Measurements from ENCODE around the gene BSN.

DNA sequence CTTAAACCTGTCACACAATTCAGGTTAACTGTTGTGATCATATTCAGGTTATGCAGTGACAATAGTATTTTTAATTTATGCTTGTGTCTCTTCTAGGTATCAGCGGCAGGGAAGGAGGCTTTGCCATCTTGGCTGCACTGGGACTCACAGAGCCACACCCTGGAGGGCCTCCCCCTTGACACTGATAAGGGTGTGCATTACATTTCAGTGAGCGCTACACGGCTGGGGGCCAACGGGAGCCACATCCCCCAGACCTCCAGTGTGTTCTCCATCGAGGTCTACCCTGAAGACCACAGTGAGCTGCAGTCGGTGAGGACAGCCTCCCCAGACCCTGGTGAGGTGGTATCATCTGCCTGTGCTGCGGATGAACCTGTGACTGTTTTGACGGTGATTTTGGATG is 23.6 kb upstream of the BSN start:
- TF ChIP-seq MXI1 (IDR thresholded peaks at IDR 0.05; ENCODE audit: borderline replicate concordance, low read depth, low read length) = no peak
- TF ChIP-seq, protein P1, sequence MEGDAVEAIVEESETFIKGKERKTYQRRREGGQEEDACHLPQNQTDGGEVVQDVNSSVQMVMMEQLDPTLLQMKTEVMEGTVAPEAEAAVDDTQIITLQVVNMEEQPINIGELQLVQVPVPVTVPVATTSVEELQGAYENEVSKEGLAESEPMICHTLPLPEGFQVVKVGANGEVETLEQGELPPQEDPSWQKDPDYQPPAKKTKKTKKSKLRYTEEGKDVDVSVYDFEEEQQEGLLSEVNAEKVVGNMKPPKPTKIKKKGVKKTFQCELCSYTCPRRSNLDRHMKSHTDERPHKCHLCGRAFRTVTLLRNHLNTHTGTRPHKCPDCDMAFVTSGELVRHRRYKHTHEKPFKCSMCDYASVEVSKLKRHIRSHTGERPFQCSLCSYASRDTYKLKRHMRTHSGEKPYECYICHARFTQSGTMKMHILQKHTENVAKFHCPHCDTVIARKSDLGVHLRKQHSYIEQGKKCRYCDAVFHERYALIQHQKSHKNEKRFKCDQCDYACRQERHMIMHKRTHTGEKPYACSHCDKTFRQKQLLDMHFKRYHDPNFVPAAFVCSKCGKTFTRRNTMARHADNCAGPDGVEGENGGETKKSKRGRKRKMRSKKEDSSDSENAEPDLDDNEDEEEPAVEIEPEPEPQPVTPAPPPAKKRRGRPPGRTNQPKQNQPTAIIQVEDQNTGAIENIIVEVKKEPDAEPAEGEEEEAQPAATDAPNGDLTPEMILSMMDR (conservative IDR thresholded peaks at IDR 0.05; ENCODE audit: low read depth, low read length) = no peak
- TF ChIP-seq POLR2A (IDR thresholded peaks at IDR 0.05; ENCODE audit: low read depth, low read length) = no peak
- no peak for TF ChIP-seq USF2 (IDR thresholded peaks at IDR 0.05; ENCODE audit: low read depth, low read length)
- no peak for TF ChIP-seq CEBPB (IDR thresholded peaks at IDR 0.05; ENCODE audit: low read depth, low read length)
- no peak for TF ChIP-seq MAFK (IDR thresholded peaks at IDR 0.05; ENCODE audit: low read depth, low read length)
- TF ChIP-seq RAD21 (IDR thresholded peaks at IDR 0.05; ENCODE audit: low read length) = no peak
- no peak for TF ChIP-seq MAZ (IDR thresholded peaks at IDR 0.05; ENCODE audit: borderline replicate concordance, low read depth, low read length)
- TF ChIP-seq FOS (IDR thresholded peaks at IDR 0.05; ENCODE audit: low read depth, low read length) = no peak
- no peak for TF ChIP-seq BHLHE40 (IDR thresholded peaks at IDR 0.05; ENCODE audit: low read depth, low read length)
- TF ChIP-seq SMC3 (IDR thresholded peaks at IDR 0.05; ENCODE audit: low read depth, low read length) = no peak
- TF ChIP-seq, protein P2, sequence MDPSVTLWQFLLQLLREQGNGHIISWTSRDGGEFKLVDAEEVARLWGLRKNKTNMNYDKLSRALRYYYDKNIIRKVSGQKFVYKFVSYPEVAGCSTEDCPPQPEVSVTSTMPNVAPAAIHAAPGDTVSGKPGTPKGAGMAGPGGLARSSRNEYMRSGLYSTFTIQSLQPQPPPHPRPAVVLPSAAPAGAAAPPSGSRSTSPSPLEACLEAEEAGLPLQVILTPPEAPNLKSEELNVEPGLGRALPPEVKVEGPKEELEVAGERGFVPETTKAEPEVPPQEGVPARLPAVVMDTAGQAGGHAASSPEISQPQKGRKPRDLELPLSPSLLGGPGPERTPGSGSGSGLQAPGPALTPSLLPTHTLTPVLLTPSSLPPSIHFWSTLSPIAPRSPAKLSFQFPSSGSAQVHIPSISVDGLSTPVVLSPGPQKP (IDR thresholded peaks at IDR 0.05; ENCODE audit: borderline replicate concordance, low read depth, low read length) = no peak
- no peak for TF ChIP-seq RFX5 (IDR thresholded peaks at IDR 0.05; ENCODE audit: low read depth, low read length)
- TF ChIP-seq CHD1 (IDR thresholded peaks at IDR 0.05; ENCODE audit: low read depth, low read length) = no peak

Measured in IMR-90 (cell line).